Peyer's patch (tissue), 4 donors: ENCODE measurements around the gene LTBP1. TPM values are rescaled to one million over a fixed set of nuclear protein-coding genes. Genes with fewer than 3 reads are reported as not detected.

Experiments used
- DNase-seq, 3 donors: peaks; one replicate each; pipeline ENCODE4 v3.0.0-alpha.2; 2017 to 2019
- H3K27ac ChIP-seq, 4 donors: fragments of 200-600 bp; sonication (generic); one replicate each; pipeline ENCODE4 v1.5.1; 2016 to 2019
- H3K27me3 ChIP-seq, 2 donors: fragments of 200-600 bp; sonication (generic); one replicate each; pipeline ENCODE4 v1.5.1; 2019
- H3K36me3 ChIP-seq, 3 donors: fragments of 200-600 bp; sonication (generic); one replicate each; pipeline ENCODE4 v1.5.1; 2016 to 2019
- H3K4me1 ChIP-seq, 4 donors: fragments of 200-600 bp; sonication (generic); one replicate each; pipeline ENCODE4 v1.5.1; 2016 to 2019
- H3K4me3 ChIP-seq, 4 donors: fragments of 200-600 bp; sonication (generic); 1 replicate in 3 of 4; 2 replicates in 1 of 4; pipeline ENCODE4 v1.5.1; 2016 to 2019; ENCODE audit warnings: mild to moderate bottlenecking in 1 of 4
- H3K9me3 ChIP-seq, 4 donors: fragments of 200-600 bp; sonication (generic); one replicate each; pipeline ENCODE4 v1.5.1; 2016 to 2019; ENCODE audit warnings: mild to moderate bottlenecking in 1 of 4
- POLR2A ChIP-seq, 2 donors: fragments of 450-650 bp; IDR thresholded peaks; one replicate each; pipeline ENCODE4 v1.5.1; 2017; ENCODE audit warnings: antibody characterized with exemption in 2 of 2, mild to moderate bottlenecking in 2 of 2, moderate library complexity in 2 of 2
- total RNA-seq, 4 donors: library from RNA; depleted of rRNA; stranded (reverse); fragments of >200 nt; gene quantifications; one replicate each; pipeline ENCODE4 v1.1.0, GENCODE V29; 2016
- TF ChIP-seq, protein P1 (sequence below), 6 experiments: fragments of 450-650 bp in 4 of 6; fragments of 200-600 bp in 2 of 6; sonication (generic) in 1 of 6; IDR thresholded peaks; one replicate each; pipeline ENCODE4 v1.5.1; 2017 to 2019; ENCODE audit warnings: antibody characterized with exemption in 6 of 6, mild to moderate bottlenecking in 3 of 6, moderate library complexity in 1 of 6

The LTBP1 gene
- total RNA-seq, 4 donors from 2014 or later, result 8.6 to 23.1 (median 13.1) TPM

DNA sequence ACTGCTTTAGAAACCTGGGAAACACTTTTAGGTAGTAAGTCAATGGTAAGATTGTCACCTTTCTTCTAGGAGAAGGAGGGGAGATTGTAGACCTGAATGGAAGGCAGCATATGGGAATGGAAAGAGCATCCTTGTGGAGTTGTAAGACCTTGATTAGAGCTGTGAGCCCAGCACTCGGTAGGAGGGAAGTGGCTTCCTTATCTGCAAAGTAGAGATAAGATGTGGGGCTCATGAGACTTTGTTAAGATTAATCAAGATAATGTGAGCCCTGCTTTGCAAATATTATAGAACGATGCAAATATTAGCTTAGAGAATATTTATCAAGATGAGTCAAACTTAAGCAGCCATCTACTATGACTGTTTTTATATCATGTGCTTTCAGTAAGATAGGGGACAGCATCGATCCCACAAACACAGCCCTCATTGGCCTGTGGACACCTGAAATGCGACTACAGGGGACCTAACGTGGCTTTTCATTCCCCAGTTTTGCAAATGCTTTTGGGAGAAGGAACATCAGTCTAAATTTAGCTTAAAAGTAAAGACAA is 243.7 kb downstream of the LTBP1 start:
- Histone ChIP-seq H3K27ac (no peak overlapping the region), H3K36me3 (no peaks in the 10 kb centered on the region), H3K27me3 (no peaks in the 10 kb centered on the region), H3K9me3 (no peaks in the 10 kb centered on the region), H3K4me3 (no peak overlapping the region), H3K4me1 (no peaks in the 10 kb centered on the region)
- no peak for TF ChIP-seq POLR2A (IDR thresholded peaks at IDR 0.05)
- TF ChIP-seq, protein P1, sequence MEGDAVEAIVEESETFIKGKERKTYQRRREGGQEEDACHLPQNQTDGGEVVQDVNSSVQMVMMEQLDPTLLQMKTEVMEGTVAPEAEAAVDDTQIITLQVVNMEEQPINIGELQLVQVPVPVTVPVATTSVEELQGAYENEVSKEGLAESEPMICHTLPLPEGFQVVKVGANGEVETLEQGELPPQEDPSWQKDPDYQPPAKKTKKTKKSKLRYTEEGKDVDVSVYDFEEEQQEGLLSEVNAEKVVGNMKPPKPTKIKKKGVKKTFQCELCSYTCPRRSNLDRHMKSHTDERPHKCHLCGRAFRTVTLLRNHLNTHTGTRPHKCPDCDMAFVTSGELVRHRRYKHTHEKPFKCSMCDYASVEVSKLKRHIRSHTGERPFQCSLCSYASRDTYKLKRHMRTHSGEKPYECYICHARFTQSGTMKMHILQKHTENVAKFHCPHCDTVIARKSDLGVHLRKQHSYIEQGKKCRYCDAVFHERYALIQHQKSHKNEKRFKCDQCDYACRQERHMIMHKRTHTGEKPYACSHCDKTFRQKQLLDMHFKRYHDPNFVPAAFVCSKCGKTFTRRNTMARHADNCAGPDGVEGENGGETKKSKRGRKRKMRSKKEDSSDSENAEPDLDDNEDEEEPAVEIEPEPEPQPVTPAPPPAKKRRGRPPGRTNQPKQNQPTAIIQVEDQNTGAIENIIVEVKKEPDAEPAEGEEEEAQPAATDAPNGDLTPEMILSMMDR (IDR thresholded peaks at IDR 0.05), result no peak
- no peak for DNase-seq

DNA sequence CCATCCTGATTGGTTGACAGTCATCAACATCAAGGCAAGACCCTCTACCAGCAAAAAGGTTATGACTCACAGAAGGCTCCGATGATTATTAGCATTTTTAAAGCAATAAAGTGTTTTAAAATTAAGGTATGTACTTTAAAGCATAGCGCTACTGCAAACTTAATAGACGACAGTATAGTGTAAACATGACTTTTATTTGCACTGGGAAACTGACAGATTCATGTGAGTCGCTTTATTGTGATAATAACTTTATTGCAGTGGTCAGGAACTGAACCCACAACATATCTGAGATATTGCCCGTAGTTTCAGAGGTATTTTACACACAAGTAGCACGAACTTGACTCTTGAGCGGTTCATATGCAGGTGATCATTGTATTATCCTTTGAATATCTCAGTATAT is 249.1 kb downstream of the LTBP1 start:
- no peak for DNase-seq
- TF ChIP-seq, protein P1 (IDR thresholded peaks at IDR 0.05), result no peak
- TF ChIP-seq POLR2A (IDR thresholded peaks at IDR 0.05), result no peak
- Histone ChIP-seq H3K4me3 (no peak overlapping the region), H3K36me3 (no peaks in the 10 kb centered on the region), H3K9me3 (no peaks in the 10 kb centered on the region), H3K4me1 (no peaks in the 10 kb centered on the region), H3K27me3 (no peaks in the 10 kb centered on the region), H3K27ac (no peak overlapping the region)

DNA sequence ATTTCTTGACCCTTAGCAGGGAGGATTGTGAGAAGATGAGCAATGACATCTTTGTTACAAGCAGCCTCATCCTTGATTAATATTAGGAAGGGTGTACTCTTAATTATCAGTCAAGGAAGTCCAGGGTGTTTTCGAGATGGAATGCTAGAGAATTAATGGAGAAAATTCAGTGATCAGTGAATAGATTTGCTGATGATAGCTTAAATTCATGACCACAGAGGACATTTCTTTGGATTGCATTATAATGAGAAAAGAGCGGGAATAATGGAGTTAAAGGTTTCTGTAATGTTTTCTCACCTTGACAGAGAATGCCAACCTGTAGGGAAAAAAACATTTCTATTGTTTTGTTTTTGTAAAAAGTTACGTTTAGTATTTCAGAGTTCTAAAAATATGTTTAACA is 249.9 kb downstream of the LTBP1 start:
- Histone ChIP-seq H3K27me3 (no peaks in the 10 kb centered on the region), H3K36me3 (no peaks in the 10 kb centered on the region), H3K4me1 (no peaks in the 10 kb centered on the region), H3K9me3 (no peaks in the 10 kb centered on the region), H3K27ac (no peak overlapping the region), H3K4me3 (no peak overlapping the region)
- no peak for DNase-seq
- TF ChIP-seq, protein P1 (IDR thresholded peaks at IDR 0.05), result no peak
- TF ChIP-seq POLR2A (IDR thresholded peaks at IDR 0.05), result no peak

DNA sequence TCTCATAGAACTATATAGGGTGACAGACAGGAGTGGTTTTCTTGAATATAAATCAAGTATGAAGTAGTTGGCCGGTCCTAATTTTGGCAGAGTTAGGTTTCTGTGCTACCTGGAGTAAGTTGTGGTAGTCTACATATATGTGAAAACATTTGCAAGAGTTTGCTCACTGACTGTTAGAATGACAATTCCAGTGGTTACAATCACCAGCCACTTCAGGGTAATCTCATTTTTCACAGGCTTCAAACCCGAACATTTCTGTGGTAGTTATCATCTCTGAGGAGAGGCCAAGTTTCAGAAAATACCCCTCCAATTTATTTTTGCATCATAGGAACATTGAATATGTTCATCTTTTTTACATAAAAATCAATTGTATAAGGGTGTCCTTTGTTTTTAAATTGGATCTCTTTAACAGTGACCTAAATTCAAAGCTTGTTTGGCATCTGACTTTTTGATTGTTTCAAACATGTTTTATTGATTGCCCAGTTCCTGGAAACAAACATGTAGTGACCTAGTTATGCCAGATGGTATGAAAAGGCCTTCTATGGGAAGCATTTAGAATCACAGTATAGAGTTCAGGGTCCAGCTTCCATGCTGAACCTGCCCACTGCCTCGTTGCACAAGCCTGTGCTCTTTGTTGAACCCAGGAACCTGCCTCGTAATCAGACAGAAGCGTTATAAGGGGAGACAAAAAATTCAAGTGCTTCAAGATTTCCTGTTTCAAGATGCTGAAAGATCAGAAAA is 250.6 kb downstream of the LTBP1 start:
- Histone ChIP-seq H3K27me3 (no peaks in the 10 kb centered on the region), H3K36me3 (no peaks in the 10 kb centered on the region), H3K27ac (no peak overlapping the region), H3K4me3 (no peak overlapping the region), H3K4me1 (no peaks in the 10 kb centered on the region), H3K9me3 (no peaks in the 10 kb centered on the region)
- TF ChIP-seq POLR2A (IDR thresholded peaks at IDR 0.05), result no peak
- TF ChIP-seq, protein P1 (IDR thresholded peaks at IDR 0.05), result no peak
- no peak for DNase-seq

DNA sequence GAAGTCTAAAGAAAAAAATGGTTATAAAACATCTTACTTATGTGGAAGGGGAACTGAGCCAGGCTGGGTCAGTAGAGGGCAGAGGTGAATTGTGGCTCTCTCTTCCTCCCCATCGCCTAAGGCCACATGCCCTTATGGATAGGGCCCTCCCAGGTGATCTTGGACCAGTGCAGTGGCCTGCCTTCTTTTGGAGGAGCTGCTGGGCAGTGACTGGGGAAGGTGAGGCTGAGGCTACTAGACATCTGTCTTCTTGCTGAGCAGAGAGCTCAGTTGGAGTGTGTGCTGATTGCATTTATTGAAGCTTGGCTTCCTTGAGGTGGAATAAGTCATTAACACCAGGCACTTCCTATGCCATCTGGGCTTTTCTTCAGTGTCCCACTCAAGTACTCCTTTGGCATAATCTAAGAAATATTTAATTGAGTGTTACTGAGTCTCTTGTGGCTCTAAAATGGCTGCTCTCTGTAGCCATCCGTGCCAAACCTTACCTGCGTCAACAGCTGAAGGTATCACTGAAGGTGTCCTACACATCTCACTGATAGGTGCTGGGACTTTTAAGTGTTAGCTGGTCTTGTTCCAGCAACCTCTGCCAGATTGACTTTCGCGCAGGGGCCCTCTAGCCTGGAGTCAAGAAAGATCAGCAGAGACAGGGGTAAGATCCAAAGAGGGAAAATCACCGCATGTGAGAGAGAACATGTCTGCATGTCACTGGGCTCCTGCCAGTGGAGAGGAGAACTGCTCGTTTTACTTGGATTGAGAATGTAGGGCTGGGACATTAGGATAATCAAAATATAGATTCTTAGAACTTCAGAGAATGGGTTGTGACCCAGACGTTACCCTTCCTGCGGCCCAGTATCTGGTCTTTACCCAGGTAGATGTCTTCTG is 256.1 kb downstream of the LTBP1 start:
- H3K27ac ChIP-seq, result no peak overlapping the region
- H3K9me3 ChIP-seq, result no peaks in the 10 kb centered on the region
- H3K4me3 ChIP-seq, result no peak overlapping the region
- no peaks in the 10 kb centered on the region for H3K27me3 ChIP-seq
- H3K36me3 ChIP-seq, result no peaks in the 10 kb centered on the region
- H3K4me1 ChIP-seq, result no peaks in the 10 kb centered on the region
- TF ChIP-seq, protein P1 (IDR thresholded peaks at IDR 0.05), result no peak
- TF ChIP-seq POLR2A (IDR thresholded peaks at IDR 0.05), result no peak
- no peak for DNase-seq
